Aorta (tissue), 5 donors: Measurements from ENCODE around the gene ORC5. TPM values are rescaled to one million over a fixed set of nuclear protein-coding genes. Genes with fewer than 3 reads are reported as not detected.
"Not testable (repeated sequence)": the region's sequence is repeated elsewhere in the genome, so short reads cannot be mapped to it uniquely, and the experiment has no call there.

ENCODE experiments used
- ATAC-seq: fragments of 200-7000 bp; cut with Tn5 transposase; one replicate; pipeline ENCODE4 v1.9.1; 2022; ENCODE audit warnings: moderate library complexity; ENCODE audit not compliant: low FRiP score
- DNase-seq, 2 donors: peaks; one replicate each; pipeline ENCODE4 v3.0.0-alpha.2; 2020
- H3K27ac ChIP-seq, 2 donors: one replicate each; pipeline ENCODE4 v1.5.1; 2013; ENCODE audit warnings: low read length in 2 of 2, mild to moderate bottlenecking in 2 of 2, moderate library complexity in 2 of 2, control low read depth in 1 of 2, inconsistent platforms in 1 of 2, low read depth in 1 of 2
- H3K27me3 ChIP-seq, 2 donors: one replicate each; pipeline ENCODE4 v1.6.1; 2013; ENCODE audit warnings: control low read depth in 1 of 2, low read length in 1 of 2, mild to moderate bottlenecking in 1 of 2, moderate library complexity in 1 of 2; ENCODE audit not compliant: insufficient read depth in 2 of 2, control insufficient read depth in 1 of 2
- H3K36me3 ChIP-seq, 2 donors: one replicate each; pipeline ENCODE4 v1.6.1; 2013; ENCODE audit warnings: control low read depth in 1 of 2, low read length in 1 of 2, mild to moderate bottlenecking in 1 of 2; ENCODE audit not compliant: insufficient read depth in 2 of 2, control insufficient read depth in 1 of 2
- H3K4me1 ChIP-seq, 2 donors: one replicate each; pipeline ENCODE4 v1.6.1; 2013; ENCODE audit warnings: low read length in 2 of 2, control low read depth in 1 of 2, mild to moderate bottlenecking in 1 of 2, moderate library complexity in 1 of 2; ENCODE audit not compliant: insufficient read depth in 2 of 2, control insufficient read depth in 1 of 2
- H3K4me3 ChIP-seq, 2 donors: one replicate each; pipeline ENCODE4 v1.5.1; 2013; ENCODE audit warnings: low read length in 2 of 2, control low read depth in 1 of 2, mild to moderate bottlenecking in 1 of 2
- H3K9me3 ChIP-seq: one replicate; pipeline ENCODE4 v1.6.1; 2013; ENCODE audit warnings: mild to moderate bottlenecking, low read length; ENCODE audit not compliant: control insufficient read depth
- WGBS, 2 donors: extraction: QIAGEN DNeasy Blood & Tissue Kit; methylation state at CpG; one replicate each; pipeline ENCODE4 v1.1.7; 2013; 5-methylcytosine and 5-hydroxymethylcytosine counted together
- intact Hi-C, 2 donors: fragments of 100-400 bp; cut with DNase I; formaldehyde crosslinking; loops; one replicate each; pipeline versions ENCODE4 v1.14.2 to v1.15.0; 2022
- polyA plus RNA-seq, 2 donors: library from polyadenylated mRNA; stranded (reverse); fragments of 200-250 nt; gene quantifications; one replicate each; pipeline ENCODE4 v1.2.3, GENCODE V29; 2013
- total RNA-seq, 2 donors: library from RNA; stranded (reverse); fragmentation: NEBNext Ultra II Directional; extraction: Animal tissue kit (Norgen Biotek cat#: 25700); gene quantifications; one replicate each; pipeline ENCODE4 v1.2.1, GENCODE V29; 2021
- donor health status: healthy with polysubstance abuse.
- donor health status: Bipolar disorder and iron deficiency.
- donor health status: DM: no; HTN: no; CAD: no.
- donor health status: DM: no; HTN: no; CAD: no.
- donor health status: DM: yes; HTN: yes; CAD: no.

ORC5 gene
- total and polyA plus RNA-seq, 4 donors, result 7.9 to 21.8 (median 10.7) TPM

DNA sequence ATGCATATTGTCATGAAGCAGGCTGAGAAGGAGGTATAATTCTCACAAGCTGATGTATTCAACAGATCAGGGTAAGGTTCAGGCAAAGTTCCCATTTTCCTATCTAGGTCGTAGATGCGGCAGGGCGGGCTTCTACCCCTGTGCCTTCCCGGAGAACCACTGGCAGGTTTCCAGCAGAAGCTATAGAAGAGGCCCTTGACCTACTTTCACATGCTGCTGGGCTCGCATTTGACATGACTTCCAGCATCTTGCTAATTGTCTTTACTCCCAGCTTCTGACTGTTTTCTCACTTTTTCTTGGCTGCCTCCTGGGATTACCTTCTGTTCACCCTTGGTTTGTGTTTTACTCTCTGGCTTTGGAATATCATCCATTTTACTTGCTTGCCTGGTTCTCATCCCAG lies 32.6 kb upstream of the ORC5 start:
- no peaks in the 10 kb centered on the region for H3K9me3 ChIP-seq
- H3K4me1 ChIP-seq, result peaks cover 0 to 3% of the 10 kb centered on the region in 2 donors
- no peak for DNase-seq
- H3K4me3 ChIP-seq, result no peak overlapping the region
- peaks cover 0 to 2% of the 10 kb centered on the region in 2 donors for H3K27me3 ChIP-seq
- no peak overlapping the region for H3K27ac ChIP-seq
- intact Hi-C loops, result no loop called here
- WGBS, 2 donors, result 49 to 72% methylated on average over 5 of the region's 5 CpGs
- ATAC-seq, result no peak
- H3K36me3 ChIP-seq, result no peaks in the 10 kb centered on the region

GRCh38 chr7:104234990-104235389 lies 27.2 kb upstream of the ORC5 start:
- H3K36me3 ChIP-seq, DNase-seq, ATAC-seq, H3K27me3 ChIP-seq, H3K27ac ChIP-seq, H3K9me3 ChIP-seq, H3K4me1 ChIP-seq, H3K4me3 ChIP-seq: not testable (repeated sequence)
- 39 to 56% methylated on average over 1 to 2 of the region's 2 CpGs for WGBS, 2 donors
- intact Hi-C loops, result loop anchor here (5.0 to 10.0 kb wide), 3 partner anchors 610 to 687 kb away; no protein-coding TSS in a partner anchor

DNA sequence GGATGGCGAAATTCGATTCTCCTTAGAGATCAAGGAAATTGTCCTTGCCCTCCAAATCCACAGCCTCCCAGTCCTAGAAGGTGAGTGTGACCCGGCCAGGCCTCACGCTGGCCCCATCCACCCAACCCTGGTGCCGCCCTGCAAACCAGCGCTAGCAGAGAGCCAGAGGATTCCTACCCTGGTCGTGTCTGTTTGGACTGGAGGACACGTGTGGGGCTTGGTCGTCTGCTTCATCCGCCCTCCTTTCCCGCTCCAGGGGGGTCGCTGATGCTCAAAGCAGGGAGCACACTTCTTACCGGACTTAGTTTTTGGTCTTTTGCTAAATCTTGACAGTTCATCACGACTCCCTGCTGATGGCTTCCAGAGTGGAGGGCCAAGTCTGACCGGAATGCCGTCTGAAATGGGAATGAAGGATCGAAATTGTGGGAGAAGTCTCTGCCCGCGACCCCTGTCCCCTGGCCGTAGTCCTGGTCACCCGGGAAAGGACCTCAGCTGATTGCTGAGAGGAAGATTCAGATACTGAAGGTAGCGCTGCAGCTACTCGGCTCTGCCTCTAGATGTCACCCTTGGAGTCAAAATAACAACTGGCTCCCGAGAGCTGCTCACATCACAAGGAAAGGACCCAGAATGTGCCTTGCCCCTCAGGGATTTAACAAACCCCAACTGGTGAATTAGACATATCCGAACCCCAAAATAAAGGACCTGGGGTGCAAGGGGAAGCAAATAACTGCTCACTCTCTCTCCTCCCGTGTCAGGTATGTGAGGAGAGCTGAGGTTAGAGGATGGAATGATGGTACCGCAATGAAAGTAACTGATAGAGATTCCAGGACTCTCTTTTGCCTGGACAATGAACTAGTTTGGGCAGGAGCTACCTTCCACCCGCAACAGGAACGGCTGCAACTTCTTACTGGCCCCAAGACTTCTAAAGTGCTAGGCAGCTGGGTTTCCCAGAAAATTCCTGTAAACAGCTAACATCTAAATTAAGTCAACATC lies 23.5 kb upstream of the ORC5 start:
- DNase-seq (peak; percentile 43 to 74), ATAC-seq (peak; percentile 86)
- no peaks in the 10 kb centered on the region for H3K27me3 ChIP-seq
- intact Hi-C loops, result loop anchor here (5.0 to 10.0 kb wide), 3 partner anchors 613 to 691 kb away; no protein-coding TSS in a partner anchor
- H3K4me3 ChIP-seq, result no peak overlapping the region
- H3K36me3 ChIP-seq, result no peaks in the 10 kb centered on the region
- no peaks in the 10 kb centered on the region for H3K9me3 ChIP-seq
- H3K4me1 ChIP-seq, result no peaks in the 10 kb centered on the region
- 20 to 24% methylated on average over 29 of the region's 29 CpGs for WGBS, 2 donors
- no peak overlapping the region for H3K27ac ChIP-seq

DNA sequence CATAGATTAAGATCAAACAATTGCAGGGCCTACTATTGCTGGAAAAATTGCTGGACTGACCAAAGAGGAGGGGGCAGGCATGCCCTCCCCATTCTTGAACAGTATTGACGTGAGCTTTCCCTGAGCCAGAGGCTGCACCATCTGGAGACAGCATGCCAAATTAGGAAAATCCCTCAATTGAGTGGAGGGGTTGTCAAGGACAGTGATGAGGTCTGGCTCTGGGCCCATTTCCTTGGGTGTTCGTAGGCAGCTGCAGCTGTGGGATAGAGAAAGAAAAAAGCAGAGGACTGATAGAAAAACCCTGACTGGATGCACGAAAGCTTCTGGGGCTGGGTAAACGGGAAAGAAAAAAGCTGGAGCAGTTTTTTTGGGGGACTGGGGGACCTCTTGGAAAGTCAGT lies 22.8 kb upstream of the ORC5 start:
- intact Hi-C loops, result loop anchor here (5.0 to 10.0 kb wide), 3 partner anchors 614 to 692 kb away; no protein-coding TSS in a partner anchor

GRCh38 chr7:104228442-104228841 lies 20.6 kb upstream of the ORC5 start:
- H3K36me3 ChIP-seq, result no peaks in the 10 kb centered on the region
- no peaks in the 10 kb centered on the region for H3K27me3 ChIP-seq
- H3K4me1 ChIP-seq, result no peaks in the 10 kb centered on the region
- no peak for ATAC-seq
- intact Hi-C loops, result loop anchor here in 1 of 2 donors (5.0 kb wide), 1 partner anchor 689 kb away; no protein-coding TSS in a partner anchor
- no peaks in the 10 kb centered on the region for H3K9me3 ChIP-seq
- no peak overlapping the region for H3K4me3 ChIP-seq
- no peak overlapping the region for H3K27ac ChIP-seq
- no peak for DNase-seq
- 48 to 57% methylated on average over 2 of the region's 2 CpGs for WGBS, 2 donors

More for the DNA sequence above, 22.8 kb upstream of the ORC5 start:
- Histone ChIP-seq H3K36me3 (no peaks in the 10 kb centered on the region), H3K4me3 (no peak overlapping the region), H3K4me1 (no peaks in the 10 kb centered on the region), H3K27ac (no peak overlapping the region), H3K27me3 (no peaks in the 10 kb centered on the region), H3K9me3 (no peaks in the 10 kb centered on the region)
- ATAC-seq (no peak), DNase-seq (no peak)
- 37 to 38% methylated on average over 4 of the region's 4 CpGs for WGBS, 2 donors

DNA sequence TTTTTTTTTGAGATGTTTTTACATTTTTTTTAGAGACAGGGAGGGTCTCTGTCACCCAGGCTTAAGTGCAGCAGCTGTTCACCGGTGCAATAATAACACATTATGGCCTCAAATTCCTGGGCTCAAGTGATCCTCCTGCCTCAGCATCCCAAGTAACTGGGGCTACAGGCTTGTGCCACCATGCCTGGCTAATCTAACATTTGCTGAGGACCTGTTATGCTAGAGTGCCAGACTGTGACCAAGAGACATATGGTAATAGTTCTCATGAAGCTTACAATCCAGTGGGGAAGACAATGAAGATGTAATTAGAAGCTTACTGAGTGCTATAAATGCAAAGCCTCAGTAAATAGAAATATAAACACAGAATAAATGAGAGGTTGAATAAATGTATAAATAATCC lies 17.6 kb upstream of the ORC5 start:
- ATAC-seq, result no peak

DNA sequence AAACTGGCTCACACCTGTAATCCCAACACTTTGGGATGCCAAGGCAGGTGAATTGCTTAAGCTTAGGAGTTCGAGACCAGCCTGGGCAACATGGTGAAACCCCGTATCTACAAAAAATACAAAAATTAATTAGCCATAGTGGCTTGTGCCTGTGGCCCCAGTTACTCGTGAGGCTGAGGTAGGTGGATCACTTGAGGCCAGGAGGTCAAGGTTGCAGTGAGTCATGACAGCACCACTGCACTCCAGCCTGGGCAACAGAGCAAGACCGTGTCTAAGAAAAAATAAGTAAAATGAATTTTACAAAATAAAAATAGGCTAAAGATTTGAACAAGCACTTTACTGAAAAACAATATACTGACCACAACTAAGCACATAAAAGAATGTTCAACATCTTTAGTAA lies 9.8 kb upstream of the ORC5 start:
- no peak overlapping the region for H3K27ac ChIP-seq
- H3K9me3 ChIP-seq, result peaks cover 3% of the 10 kb centered on the region
- no peak for ATAC-seq
- no peaks in the 10 kb centered on the region for H3K36me3 ChIP-seq
- intact Hi-C loops, result no loop called here
- DNase-seq, result no peak
- no peak overlapping the region for H3K4me3 ChIP-seq
- WGBS, 2 donors, result 70 to 76% methylated on average over 4 of the region's 4 CpGs
- H3K4me1 ChIP-seq, result no peaks in the 10 kb centered on the region
- no peaks in the 10 kb centered on the region for H3K27me3 ChIP-seq

More for the DNA sequence above, 17.6 kb upstream of the ORC5 start:
- no peaks in the 10 kb centered on the region for H3K36me3 ChIP-seq
- no peak overlapping the region for H3K27ac ChIP-seq
- H3K27me3 ChIP-seq, result no peaks in the 10 kb centered on the region
- intact Hi-C loops, result loop anchor here in 1 of 2 donors (5.0 kb wide), 1 partner anchor 692 kb away; no protein-coding TSS in a partner anchor
- DNase-seq, result no peak
- H3K4me1 ChIP-seq, result no peaks in the 10 kb centered on the region
- H3K4me3 ChIP-seq, result no peak overlapping the region
- 73 to 74% methylated on average over 1 of the region's 1 CpG for WGBS, 2 donors
- peaks cover under 1% of the 10 kb centered on the region for H3K9me3 ChIP-seq

DNA sequence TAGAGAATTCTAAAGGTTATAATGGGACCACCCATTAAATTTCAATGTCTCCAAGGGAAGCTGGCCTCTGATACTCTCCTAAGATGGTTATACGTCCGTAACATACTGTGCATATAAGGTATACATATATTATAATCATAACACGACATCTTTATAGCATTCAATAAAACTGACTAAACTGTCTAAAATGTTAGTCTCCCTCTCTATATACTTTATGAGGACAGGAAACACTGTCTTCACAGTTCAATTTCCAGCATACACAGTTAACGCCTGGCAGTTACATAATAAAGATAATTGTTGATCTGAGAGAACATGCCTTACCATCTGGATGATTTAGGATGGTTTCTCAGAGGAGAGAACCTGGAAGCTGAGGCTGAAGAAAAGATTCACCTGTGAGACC lies 1.2 kb upstream of the ORC5 start:
- 75 to 95% methylated on average over 4 of the region's 4 CpGs for WGBS, 2 donors
- H3K27me3 ChIP-seq, result no peaks in the 10 kb centered on the region
- no peaks in the 10 kb centered on the region for H3K4me1 ChIP-seq
- DNase-seq (no peak), ATAC-seq (no peak)
- H3K4me3 ChIP-seq, result no peak overlapping the region
- H3K36me3 ChIP-seq, result no peaks in the 10 kb centered on the region
- no peaks in the 10 kb centered on the region for H3K9me3 ChIP-seq
- intact Hi-C loops, result no loop called here
- no peak overlapping the region for H3K27ac ChIP-seq
